SK-N-SH (cell line): Measurements from ENCODE around the gene ECPAS.

Experiments used
- CTCF ChIP-seq: fragments of 200-600 bp; sonication (generic); IDR thresholded peaks from 2 replicates; pipeline ENCODE4 v1.6.1; 2017; ENCODE audit warnings: antibody characterized with exemption, mild to moderate bottlenecking, moderate library complexity
- EP300 ChIP-seq, 2 experiments: IDR thresholded peaks; 2 replicates each; pipeline versions ENCODE4 v1.4.0 to v1.6.1; 2012; ENCODE audit warnings: borderline replicate concordance in 1 of 2, low read depth in 1 of 2, low read length in 1 of 2

DNA sequence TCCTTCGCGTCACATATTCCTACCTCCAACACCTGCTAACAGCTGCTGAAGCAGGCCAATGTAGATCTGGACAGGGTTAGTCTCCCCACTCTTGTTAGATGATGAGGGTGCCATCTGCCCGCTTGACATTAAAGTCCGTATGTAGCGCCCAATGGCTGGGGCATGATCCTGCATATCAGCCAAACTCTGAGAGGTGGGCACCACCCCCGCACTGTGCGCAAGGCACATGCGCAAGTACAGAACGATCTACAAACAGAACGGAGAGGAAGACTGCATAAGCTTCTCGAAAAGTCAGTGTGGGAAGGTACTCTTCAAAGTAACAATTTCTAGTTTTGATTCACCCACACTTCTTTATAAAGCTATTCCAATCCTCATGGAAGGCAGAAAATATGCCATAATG is 69.8 kb downstream of the ECPAS start:
- TF ChIP-seq EP300 (IDR thresholded peaks at IDR 0.05; ENCODE audit: borderline replicate concordance in 1 of 2, low read depth in 1 of 2, low read length in 1 of 2) (no peak), CTCF (no peak)
